ENCODE data around the gene CCL20. TPM values are rescaled to one million over a fixed set of nuclear protein-coding genes. Genes with fewer than 3 reads are reported as not detected.

Gene CCL20
- total and polyA plus RNA-seq, 2 of the 13 experiments (the other 11 are each of a cell fraction or from before 2014, with no cell fraction given) = 223 to 903 TPM

DNA sequence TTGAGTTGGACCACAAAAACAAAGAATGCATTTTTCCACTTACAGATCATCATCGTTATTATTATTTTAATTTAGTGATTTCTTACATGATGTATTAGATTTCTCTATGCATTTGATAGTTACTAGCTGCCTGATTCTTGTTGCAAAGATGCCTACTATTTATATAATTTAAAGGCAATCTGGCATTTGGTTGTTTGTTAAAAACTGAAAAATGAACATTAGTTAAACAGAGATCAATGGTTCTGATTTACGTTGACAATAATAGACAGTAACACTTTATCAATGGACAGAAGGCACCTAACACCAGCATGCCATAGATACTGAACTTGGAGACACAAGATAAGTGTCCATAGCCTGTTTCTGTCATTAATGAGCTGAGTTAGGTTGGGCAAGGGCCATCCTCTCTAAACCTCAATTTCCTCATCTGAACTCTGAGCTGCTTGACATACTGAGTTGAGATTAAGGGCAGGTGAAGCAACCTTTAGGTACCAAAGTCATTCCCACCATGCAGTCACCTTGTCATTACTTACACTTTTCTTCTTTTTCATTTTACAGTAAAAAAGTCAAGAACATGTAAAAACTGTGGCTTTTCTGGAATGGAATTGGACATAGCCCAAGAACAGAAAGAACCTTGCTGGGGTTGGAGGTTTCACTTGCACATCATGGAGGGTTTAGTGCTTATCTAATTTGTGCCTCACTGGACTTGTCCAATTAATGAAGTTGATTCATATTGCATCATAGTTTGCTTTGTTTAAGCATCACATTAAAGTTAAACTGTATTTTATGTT, 3.1 kb downstream of the CCL20 start (continued):
- TF ChIP-seq TBX2 (CRISPR knock-in tag; IDR thresholded peaks at IDR 0.05; ENCODE audit: borderline replicate concordance) (peak; percentile 66; the same call in 1 of the 2 replicates), LCORL (IDR thresholded peaks at IDR 0.05) (no peak), LCORL (CRISPR knock-in tag; IDR thresholded peaks at IDR 0.05) (peak; percentile 53; the same call in 1 of the 2 replicates), STAG1 (CRISPR knock-in tag; IDR thresholded peaks at IDR 0.05) (no peak), ZNF749 (CRISPR knock-in tag; IDR thresholded peaks at IDR 0.05; ENCODE audit: borderline replicate concordance) (no peak), ZNF24 (IDR thresholded peaks at IDR 0.05) (no peak), ZBTB21 (CRISPR knock-in tag; IDR thresholded peaks at IDR 0.05) (no peak), FOXA1 (IDR thresholded peaks at IDR 0.05) (no peak), FOXA1 (CRISPR knock-in tag; IDR thresholded peaks at IDR 0.05) (0 out of 2 replicates have a peak, but pooled peaks have one; percentile 38), ZNF350 (CRISPR knock-in tag; IDR thresholded peaks at IDR 0.05; ENCODE audit: borderline replicate concordance, low read depth) (no peak), MIXL1 (CRISPR knock-in tag; IDR thresholded peaks at IDR 0.05) (no peak), HDAC2 (CRISPR knock-in tag; IDR thresholded peaks at IDR 0.05) (peak; percentile 69; the same call in 1 of the 2 replicates), RFX1 (IDR thresholded peaks at IDR 0.05) (no peak), ZMYM4 (CRISPR knock-in tag; IDR thresholded peaks at IDR 0.05) (peak; percentile 54)
- TF ChIP-seq, protein P1, sequence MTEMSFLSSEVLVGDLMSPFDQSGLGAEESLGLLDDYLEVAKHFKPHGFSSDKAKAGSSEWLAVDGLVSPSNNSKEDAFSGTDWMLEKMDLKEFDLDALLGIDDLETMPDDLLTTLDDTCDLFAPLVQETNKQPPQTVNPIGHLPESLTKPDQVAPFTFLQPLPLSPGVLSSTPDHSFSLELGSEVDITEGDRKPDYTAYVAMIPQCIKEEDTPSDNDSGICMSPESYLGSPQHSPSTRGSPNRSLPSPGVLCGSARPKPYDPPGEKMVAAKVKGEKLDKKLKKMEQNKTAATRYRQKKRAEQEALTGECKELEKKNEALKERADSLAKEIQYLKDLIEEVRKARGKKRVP (CRISPR knock-in tag; IDR thresholded peaks at IDR 0.05) = peak in 1 of 2 experiments; percentile 56; a peak in 1 of 4 replicates
- TF ChIP-seq, protein P2, sequence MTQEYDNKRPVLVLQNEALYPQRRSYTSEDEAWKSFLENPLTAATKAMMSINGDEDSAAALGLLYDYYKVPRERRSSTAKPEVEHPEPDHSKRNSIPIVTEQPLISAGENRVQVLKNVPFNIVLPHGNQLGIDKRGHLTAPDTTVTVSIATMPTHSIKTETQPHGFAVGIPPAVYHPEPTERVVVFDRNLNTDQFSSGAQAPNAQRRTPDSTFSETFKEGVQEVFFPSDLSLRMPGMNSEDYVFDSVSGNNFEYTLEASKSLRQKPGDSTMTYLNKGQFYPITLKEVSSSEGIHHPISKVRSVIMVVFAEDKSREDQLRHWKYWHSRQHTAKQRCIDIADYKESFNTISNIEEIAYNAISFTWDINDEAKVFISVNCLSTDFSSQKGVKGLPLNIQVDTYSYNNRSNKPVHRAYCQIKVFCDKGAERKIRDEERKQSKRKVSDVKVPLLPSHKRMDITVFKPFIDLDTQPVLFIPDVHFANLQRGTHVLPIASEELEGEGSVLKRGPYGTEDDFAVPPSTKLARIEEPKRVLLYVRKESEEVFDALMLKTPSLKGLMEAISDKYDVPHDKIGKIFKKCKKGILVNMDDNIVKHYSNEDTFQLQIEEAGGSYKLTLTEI (CRISPR knock-in tag; conservative IDR thresholded peaks at IDR 0.05) = no peak
- TF ChIP-seq, protein P3, sequence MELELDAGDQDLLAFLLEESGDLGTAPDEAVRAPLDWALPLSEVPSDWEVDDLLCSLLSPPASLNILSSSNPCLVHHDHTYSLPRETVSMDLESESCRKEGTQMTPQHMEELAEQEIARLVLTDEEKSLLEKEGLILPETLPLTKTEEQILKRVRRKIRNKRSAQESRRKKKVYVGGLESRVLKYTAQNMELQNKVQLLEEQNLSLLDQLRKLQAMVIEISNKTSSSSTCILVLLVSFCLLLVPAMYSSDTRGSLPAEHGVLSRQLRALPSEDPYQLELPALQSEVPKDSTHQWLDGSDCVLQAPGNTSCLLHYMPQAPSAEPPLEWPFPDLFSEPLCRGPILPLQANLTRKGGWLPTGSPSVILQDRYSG (CRISPR knock-in tag; IDR thresholded peaks at IDR 0.05) = no peak
- TF ChIP-seq, protein P4, sequence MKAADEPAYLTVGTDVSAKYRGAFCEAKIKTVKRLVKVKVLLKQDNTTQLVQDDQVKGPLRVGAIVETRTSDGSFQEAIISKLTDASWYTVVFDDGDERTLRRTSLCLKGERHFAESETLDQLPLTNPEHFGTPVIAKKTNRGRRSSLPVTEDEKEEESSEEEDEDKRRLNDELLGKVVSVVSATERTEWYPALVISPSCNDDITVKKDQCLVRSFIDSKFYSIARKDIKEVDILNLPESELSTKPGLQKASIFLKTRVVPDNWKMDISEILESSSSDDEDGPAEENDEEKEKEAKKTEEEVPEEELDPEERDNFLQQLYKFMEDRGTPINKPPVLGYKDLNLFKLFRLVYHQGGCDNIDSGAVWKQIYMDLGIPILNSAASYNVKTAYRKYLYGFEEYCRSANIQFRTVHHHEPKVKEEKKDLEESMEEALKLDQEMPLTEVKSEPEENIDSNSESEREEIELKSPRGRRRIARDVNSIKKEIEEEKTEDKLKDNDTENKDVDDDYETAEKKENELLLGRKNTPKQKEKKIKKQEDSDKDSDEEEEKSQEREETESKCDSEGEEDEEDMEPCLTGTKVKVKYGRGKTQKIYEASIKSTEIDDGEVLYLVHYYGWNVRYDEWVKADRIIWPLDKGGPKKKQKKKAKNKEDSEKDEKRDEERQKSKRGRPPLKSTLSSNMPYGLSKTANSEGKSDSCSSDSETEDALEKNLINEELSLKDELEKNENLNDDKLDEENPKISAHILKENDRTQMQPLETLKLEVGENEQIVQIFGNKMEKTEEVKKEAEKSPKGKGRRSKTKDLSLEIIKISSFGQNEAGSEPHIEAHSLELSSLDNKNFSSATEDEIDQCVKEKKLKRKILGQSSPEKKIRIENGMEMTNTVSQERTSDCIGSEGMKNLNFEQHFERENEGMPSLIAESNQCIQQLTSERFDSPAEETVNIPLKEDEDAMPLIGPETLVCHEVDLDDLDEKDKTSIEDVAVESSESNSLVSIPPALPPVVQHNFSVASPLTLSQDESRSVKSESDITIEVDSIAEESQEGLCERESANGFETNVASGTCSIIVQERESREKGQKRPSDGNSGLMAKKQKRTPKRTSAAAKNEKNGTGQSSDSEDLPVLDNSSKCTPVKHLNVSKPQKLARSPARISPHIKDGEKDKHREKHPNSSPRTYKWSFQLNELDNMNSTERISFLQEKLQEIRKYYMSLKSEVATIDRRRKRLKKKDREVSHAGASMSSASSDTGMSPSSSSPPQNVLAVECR (CRISPR knock-in tag; IDR thresholded peaks at IDR 0.05; ENCODE audit: borderline replicate concordance) = peak; percentile 42; the same call in 1 of the 2 replicates
- TF ChIP-seq, protein P5, sequence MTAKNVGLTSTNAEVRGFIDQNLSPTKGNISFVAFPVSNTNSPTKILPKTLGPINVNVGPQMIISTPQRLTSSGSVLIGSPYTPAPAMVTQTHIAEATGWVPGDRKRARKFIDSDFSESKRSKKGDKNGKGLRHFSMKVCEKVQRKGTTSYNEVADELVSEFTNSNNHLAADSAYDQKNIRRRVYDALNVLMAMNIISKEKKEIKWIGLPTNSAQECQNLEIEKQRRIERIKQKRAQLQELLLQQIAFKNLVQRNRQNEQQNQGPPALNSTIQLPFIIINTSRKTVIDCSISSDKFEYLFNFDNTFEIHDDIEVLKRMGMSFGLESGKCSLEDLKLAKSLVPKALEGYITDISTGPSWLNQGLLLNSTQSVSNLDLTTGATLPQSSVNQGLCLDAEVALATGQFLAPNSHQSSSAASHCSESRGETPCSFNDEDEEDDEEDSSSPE (CRISPR knock-in tag; IDR thresholded peaks at IDR 0.05) = no peak
- TF ChIP-seq, protein P6, sequence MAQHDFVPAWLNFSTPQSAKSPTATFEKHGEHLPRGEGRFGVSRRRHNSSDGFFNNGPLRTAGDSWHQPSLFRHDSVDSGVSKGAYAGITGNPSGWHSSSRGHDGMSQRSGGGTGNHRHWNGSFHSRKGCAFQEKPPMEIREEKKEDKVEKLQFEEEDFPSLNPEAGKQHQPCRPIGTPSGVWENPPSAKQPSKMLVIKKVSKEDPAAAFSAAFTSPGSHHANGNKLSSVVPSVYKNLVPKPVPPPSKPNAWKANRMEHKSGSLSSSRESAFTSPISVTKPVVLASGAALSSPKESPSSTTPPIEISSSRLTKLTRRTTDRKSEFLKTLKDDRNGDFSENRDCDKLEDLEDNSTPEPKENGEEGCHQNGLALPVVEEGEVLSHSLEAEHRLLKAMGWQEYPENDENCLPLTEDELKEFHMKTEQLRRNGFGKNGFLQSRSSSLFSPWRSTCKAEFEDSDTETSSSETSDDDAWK (CRISPR knock-in tag; IDR thresholded peaks at IDR 0.05) = no peak
